Transverse colon (tissue), 3 donors: ENCODE data around the gene FCHSD1.

Experiments used
- CTCF ChIP-seq, 5 experiments: fragments of 200-600 bp in 3 of 5; fragments of 450-650 bp in 2 of 5; sonication (generic) in 3 of 5; IDR thresholded peaks; 1 replicate in 2 of 5; 2 replicates in 3 of 5; pipeline ENCODE4 v1.5.1; 2016 to 2017; ENCODE audit warnings: antibody characterized with exemption in 5 of 5, inconsistent platforms in 3 of 5, mild to moderate bottlenecking in 2 of 5, moderate library complexity in 1 of 5
- POLR2A ChIP-seq: fragments of 450-650 bp; IDR thresholded peaks from one replicate; pipeline ENCODE4 v1.6.1; 2016; ENCODE audit warnings: antibody characterized with exemption, mild to moderate bottlenecking, moderate library complexity

- no peak for TF ChIP-seq CTCF (IDR thresholded peaks at IDR 0.05)
- TF ChIP-seq POLR2A: no peak
Observed at GRCh38 chr5:141630570-141631140, 20.6 kb downstream of the FCHSD1 start.
